Superior temporal gyrus (tissue), 1 donor: Measurements from ENCODE around the gene SCRN1.
A peak's percentile ranks its signal among the peaks of the same experiment; 100 is the strongest.

Source experiments
- DNase-seq: peaks from one replicate; pipeline ENCODE4 v3.0.0-alpha.2; 2016; ENCODE audit errors: extremely low spot score

The SCRN1 gene

GRCh38 chr7:29989257-29989995 lies at the start of gene SCRN1:
Gene SCRN1 (minus strand): TSS chr7:29989801. CDS start chr7:29969067, 20,734 bp downstream.
- no peak for DNase-seq

DNA sequence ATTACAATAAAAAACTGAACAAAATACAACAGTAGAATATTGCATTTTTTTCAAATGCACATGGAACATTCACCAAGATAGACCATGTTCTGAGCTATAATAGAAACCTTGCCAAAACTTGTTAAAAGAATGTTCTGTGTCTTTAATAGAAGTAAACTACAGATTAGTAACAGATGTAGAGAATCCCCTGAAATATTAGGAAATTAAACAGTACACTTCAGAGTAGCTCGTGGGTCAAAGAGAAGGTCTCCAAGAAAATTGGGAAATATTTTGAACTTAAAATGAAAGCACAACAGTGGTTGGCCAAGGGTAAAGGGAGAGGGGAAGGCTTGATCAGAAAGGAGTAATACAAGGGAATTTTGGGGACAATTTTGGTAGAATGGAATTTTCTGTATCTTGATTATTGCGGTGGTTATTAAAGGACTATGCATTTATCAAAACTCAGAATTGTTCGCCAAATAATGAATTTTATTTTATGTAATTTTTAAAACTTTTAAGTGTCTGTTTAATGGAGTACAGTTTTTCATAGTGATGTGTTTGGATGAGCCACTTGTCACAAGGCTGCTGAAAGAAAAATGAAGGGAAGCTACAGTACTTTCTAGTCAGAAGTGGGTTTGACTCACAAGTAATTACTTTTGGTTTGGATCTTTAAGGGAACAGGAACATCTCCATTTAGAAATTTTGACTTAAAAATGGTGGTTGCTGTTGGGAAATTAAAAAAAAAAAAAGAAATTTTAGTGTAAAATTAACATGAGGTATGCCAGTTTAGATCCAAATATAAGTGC lies 48.8 kb upstream of the SCRN1 start:
- DNase-seq = no peak

- no peak for DNase-seq
Observed at GRCh38 chr7:30036220-30036619, 46.6 kb upstream of the SCRN1 start.

GRCh38 chr7:30034501-30034900 lies 44.9 kb upstream of the SCRN1 start:
- DNase-seq = no peak

DNA sequence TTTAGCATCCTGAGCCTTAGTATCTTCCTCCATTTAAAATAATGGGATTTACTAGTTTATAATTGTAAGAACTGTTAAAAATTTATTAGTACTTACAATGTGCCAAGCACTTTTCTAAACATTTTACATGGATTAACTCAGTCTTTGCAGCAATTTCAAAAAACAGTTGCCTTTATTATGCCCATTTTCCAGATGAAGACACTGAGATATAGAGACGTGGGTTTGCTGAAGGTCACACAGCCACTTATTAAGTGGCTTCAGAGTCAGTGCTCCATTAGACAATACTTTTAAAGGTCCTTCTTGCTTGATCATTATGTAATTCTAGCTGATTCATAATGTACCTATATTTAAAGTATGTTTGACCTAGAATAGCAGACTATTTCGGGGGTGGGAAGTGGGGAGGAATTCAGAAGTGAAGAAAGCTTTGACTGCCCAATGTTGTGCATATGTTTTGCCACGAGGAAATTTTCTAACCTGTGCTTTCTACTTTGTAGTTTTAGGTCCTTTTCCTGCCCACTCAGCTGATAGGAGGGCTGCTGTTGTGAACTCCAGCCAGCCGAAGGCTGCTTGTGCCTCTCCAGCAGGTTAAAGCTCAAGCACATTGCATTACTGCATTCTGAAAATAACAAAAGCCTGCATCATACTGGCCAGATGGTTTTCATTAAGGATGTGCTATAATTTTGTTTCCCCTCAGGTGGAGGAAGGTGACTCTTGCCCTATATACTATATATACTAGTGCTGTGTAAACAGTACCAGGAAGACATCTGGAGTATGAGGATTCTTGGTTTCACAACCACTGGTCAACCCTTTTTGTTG lies 42.9 kb upstream of the SCRN1 start:
- no peak for DNase-seq

DNA sequence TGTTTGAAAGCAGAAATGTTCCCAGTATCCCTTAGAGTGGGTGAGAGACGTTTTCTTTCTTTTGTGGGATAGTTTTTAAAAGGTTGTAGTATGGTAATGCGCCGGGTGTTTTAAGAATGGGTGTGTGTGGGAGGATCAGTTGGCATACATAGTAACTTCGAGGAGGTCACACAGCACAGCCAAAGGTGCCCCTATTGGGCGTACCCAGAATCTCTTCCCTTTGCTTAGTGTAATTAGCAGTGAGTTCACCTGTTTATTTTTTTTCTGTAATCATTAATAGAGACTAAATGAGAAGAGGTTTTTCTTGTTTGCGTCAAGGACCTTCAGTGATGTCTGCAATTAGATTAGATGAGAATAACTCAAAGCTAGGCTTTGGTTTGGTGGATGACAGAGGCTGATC lies 40.1 kb upstream of the SCRN1 start:
- DNase-seq = no peak

DNA sequence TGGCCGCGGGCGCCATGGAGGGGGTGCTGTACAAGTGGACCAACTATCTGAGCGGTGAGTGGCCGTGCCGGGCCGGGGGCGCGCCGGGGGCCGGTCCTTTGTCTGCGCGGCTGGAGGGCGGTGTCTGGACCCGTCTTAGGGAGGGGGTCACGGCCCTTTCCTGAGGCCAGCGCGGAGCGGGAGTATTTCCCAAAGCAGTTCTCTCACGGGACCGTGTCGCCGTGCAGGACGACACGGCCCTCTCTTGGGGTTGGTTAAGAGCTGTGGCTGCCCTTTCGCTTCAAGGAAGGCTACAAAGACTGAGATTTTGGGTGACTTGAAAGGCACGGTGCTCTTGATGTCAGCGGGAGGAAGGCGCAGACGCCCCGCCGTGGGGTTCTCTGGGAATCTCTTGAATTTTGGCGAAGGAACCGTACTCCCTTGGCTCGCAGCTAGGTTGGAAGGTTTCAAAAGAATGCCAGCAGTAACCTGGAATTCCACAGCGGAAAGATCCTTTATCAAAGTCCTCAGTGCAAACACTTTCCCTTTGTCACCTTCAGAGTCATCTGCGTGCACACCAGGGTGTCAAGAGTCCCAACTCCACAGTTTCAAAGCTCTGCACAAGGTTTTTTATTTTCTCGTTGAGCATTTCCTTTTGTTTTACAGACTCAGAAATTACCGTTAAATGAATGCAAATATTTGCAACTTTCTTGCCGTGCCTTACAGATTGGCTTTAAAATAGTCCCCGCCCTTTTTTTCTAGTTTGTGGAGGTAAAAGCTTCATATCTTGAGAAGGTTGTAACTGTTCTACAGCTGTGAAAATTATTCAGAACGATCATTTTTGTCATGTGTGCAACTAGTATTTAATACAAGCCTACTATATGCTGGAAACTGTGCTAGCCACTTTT lies 39.4 kb upstream of the SCRN1 start:
- DNase-seq = peak; percentile 50

DNA sequence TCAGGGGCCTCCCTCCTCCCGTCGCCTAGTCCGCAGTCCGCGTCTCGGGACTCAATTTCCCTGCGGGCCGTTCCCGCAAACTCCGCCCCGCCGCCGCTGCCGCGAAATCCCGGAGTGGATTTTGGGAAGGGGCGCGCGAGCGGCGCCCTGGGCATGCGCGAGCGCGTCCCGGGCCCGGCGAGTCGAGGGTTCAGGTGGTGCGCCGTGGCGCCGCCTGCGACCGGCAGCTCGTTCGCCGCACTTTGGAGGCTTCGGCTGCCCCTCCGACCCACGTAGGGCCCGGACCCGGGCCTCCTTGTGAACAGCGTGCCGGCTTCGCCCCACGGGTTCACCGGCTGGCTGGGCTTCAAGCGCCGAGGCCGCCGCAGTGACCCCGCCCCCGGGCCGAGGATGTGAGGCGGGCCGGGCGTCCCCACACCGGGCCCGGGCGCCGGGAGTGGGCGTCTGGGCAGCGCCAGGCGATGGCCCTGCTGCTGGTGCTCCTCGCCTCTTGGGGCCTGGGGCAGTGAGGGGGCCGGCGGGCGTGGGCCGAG lies 38.7 kb upstream of the SCRN1 start, which contains the start of gene PLEKHA8:
Gene PLEKHA8 (plus strand): TSS at position 197 of the 533 bp plus-strand sequence. CDS start 351 bp downstream, outside the sequence.
- DNase-seq = peak; percentile 91

DNA sequence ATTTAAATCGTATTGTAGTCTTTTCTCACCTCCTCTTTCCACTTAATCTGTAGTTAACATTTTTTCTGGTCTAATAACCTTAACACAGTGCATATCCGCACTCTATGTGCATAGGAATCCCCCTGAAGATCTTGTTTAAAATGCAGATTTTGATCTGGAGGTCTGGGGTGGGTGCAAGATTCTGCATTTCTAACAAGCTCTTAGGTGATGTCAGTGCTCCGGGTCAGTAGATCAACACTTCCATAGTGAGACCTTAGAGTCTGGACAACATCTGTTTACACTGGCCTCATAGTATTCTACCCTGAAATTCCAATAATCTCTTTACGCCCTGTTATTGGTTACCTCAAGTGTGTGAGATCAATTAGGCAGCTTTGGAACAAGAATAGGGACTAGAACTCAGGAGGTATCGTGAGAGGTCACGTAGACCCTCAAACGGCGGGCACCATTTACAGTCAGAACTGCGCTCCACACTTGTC lies 38.2 kb upstream of the SCRN1 start:
- peak; percentile 74 for DNase-seq

GRCh38 chr7:30027065-30027456 lies 37.5 kb upstream of the SCRN1 start:
- no peak for DNase-seq

GRCh38 chr7:30026229-30027064 lies 36.8 kb upstream of the SCRN1 start, which contains the start of gene FKBP14:
Gene FKBP14 (minus strand): TSS chr7:30026702. CDS start chr7:30026508, 194 bp downstream.
- DNase-seq = peak; percentile 99

DNA sequence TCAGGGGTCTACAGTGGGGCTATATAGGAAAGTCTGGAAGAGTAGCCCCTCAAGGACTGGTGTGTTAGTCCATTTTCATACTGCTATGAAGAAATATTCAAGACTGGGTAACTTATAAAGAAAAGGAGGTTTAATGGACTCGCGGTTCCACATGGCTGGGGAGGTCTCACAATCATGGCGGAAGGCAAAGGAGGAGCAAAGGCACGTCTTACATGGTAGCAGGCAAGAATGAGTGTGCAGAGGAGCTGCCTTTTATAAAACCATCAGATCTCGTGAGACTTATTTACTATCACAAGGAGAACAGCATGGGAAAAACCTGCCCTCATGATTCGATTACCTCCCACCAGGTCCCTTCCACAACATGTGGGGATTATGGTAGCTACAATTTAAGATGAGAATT lies 33.9 kb upstream of the SCRN1 start:
- DNase-seq = no peak

DNA sequence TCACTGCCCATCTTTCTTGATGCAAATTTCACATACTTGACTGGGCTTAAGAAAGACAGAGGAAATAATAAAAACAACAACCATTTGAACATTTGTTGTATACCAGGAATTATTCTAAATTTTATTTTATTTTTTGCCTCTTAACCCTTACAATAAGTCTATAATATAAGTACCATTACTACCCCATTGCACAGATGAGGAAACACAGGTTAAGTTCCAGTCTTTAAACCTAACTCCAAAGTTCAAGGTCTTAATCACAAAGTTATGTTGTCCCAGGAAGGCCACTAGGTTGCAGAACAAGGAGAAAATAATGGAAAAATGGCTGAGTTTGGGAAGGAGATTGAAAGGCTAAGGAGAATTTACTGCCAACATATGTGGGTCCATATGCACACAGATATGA lies 33.4 kb upstream of the SCRN1 start:
- no peak for DNase-seq

- DNase-seq = no peak
Observed at GRCh38 chr7:30020535-30020934, 30.9 kb upstream of the SCRN1 start.

GRCh38 chr7:30019960-30020359 lies 30.4 kb upstream of the SCRN1 start:
- DNase-seq = no peak

DNA sequence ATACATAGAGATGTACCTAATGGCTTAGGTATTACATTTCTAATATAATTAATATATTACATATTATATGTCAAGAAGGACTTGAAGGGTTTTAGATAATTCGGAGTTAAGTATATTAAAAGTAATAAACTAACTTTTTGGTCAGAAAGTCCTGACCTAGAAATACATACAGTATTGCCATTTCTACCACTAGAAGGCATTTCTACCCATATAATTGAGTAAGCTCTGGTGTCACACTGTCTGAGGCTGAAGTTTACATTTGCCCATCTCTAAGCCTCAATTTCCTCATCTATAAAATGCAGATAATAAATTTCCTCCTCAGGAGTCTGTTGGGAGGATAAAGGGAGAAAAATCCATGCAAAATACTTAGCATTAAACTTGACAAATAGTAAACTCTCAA lies 29.8 kb upstream of the SCRN1 start:
- peak; percentile 10 for DNase-seq

DNA sequence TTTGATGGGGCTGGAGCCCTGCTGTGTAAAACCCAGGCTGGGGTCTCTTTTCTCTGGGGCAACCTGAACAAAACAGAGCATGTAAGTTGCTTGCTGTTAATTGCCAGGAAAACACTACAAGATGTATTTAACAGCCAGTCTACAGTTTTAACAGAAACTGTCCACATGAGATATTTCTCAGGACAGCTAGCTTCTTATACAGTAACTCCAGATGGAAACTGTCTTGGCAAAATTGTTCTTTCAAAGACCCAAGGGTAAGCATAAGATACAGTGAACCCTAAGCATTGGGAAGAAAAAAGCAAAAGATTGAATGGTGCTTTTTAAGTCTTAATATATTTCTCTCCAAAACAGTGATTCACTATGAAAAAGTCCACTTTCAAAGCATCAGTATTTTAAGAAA lies 28.9 kb upstream of the SCRN1 start:
- no peak for DNase-seq

GRCh38 chr7:30012757-30013156 lies 23.2 kb upstream of the SCRN1 start:
- no peak for DNase-seq

- DNase-seq = no peak
Observed at GRCh38 chr7:30010021-30010420, 20.4 kb upstream of the SCRN1 start.

GRCh38 chr7:30005464-30005863 lies 15.9 kb upstream of the SCRN1 start:
- DNase-seq = peak; percentile 45
